GM21423 (cell line): Measurements from ENCODE around the gene SRRT.

ENCODE experiments used
- ATAC-seq: cut with Tn5 transposase; IDR thresholded peaks from one replicate; pipeline ENCODE4 v1.9.1; 2021; ENCODE audit warnings: mild to moderate bottlenecking, moderate library complexity; ENCODE audit not compliant: unreplicated experiment

The SRRT gene

DNA sequence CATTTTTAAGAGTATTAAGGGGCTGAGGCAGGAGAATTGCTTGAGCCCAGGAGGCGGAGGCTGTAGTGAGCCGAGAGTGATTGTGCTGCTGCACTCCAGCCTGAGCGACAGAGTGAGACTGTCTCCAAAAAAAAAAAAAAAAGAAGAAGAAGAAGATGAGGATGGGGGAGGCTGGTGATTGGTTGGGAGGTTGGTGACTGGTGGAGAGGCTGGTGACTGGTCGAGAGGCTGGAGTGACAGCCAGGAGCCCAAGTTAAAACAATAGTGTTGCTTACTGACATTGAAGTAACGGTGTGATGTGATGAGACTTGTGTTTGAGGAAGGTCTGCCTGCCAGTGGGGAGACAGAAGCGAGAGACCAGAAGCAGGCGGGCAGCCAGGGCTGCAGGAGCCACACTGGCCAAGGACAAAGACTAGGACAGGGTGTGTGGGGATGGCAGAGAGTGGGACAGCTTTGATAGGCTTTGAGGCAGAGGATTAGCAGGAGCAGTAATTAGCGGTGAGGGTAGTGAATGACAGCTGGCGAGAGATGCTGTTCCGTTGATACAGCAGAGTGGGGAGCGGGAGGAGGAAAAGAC, 4.9 kb downstream of the SRRT start:
- ATAC-seq, result no peak

DNA sequence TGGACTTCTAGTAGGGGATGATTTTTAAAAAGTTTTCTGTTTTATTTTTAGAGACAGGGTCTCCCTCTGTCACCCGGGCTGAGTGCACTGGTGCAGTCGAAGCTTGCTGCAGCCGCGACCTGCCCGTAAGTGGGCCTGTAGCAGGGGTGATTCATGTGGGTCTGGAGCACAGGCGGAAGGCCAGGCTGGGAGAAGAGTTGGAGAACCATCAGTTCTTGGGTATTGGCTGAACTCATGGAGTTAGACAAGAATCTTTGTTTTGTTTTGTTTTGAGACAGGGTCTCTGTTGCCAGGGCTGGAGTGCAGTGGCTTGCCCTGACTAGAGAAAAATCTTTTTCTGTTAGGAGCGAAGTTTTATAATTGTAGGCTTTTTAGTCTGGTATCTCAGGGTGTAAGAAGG, 5.7 kb downstream of the SRRT start:
- no peak for ATAC-seq

DNA sequence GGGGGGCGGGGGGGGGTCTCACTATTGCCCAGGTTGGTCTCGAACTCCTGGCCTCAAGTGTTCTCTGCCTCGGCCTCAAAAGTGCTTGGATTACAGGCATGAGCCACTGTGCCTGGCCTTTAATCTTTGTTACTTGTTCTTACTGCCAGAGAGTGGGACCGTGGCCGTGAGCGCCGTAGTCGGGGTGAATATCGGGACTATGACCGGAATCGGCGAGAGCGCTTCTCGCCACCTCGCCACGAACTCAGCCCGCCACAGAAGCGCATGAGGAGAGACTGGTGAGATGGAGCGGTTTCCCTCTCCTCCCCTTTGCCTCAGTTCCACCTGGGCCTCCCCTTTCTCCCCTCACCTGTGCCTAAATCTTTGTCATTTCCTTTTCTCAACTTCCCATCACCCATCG, 6.2 kb downstream of the SRRT start:
- no peak for ATAC-seq

DNA sequence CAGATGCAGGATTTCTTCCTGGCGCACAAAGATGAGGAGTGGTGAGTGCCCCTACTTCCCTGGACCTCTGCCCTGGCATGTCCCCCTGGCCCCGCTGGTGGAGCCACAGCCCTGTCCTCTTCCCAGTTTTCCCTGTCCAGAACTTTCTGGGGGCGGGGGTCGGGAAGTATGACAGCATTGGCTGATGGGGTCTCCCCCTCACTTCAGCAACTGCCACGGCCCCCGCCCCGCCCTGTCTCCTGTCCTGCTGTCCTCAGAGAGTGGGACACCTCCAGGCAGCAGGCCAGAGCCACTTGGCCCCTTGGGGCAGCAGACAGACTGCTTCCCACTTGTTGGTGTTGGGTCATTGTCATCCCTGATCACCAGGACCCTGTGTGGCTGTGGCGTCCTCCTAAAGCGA, 7.3 kb downstream of the SRRT start:
- no peak for ATAC-seq

DNA sequence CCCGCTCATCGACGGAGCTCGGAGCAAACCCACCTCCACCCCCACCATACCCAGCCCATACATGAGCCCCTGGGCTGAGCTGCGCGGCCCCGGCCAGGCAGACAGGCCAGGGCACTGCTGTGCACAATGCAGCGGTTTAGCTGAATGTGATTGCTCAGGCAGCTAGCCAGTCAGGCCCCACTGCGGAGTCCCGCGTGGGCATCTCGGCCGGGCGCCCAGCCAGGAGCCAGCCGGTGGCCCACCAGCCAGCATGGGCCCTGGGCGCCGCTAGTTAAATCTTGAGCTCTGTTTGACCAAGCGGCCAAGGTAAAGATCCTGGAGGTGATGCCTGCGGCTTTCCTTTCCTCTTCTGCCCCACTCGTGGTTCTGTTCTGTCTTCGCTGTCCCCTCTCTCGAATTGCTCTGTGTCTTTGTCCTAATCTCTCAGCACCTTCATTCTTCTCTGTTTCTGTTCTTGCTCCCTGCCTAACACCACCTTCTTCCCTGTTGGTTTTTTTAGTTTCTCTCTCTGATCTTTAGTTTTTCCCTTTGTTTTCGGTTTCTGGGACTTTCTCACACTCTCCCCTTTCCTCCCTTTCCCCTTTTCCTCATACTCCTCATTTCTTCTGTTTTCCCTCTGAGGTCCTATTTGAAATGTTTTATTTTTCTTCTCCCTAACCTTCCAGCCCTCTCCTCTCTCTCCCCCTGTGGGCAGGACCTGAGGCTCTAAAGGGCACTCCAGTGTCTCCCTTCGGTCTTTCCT, 8.1 kb downstream of the SRRT start:
- no peak for ATAC-seq

DNA sequence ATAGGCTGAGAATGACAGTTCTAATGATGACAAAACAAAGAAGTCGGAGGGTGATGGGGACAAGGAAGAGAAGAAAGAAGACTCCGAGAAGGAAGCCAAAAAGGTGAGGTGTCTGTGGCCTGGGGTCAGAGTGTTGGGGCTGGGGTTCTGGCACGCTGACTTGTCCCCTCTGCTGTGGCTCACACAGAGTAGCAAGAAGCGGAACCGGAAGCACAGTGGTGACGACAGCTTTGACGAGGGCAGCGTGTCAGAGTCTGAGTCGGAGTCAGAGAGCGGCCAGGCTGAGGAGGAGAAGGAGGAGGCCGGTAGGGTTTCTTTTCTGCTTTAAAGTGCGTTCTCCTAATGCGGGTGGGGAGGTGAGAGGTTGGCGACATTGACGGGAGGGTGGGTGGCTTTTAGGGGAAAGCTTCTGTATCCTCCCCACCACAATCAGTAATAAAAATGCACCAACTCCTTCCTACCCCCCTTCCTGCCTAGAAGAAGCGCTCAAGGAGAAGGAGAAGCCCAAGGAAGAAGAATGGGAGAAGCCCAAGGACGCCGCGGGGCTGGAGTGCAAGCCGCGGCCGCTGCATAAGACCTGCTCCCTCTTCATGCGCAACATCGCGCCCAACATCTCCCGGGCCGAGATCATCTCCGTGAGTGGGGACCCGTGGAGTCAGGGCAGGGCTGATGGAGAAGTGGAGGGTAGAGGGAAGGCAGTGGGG, 10.0 kb downstream of the SRRT start:
- ATAC-seq, result no peak

DNA sequence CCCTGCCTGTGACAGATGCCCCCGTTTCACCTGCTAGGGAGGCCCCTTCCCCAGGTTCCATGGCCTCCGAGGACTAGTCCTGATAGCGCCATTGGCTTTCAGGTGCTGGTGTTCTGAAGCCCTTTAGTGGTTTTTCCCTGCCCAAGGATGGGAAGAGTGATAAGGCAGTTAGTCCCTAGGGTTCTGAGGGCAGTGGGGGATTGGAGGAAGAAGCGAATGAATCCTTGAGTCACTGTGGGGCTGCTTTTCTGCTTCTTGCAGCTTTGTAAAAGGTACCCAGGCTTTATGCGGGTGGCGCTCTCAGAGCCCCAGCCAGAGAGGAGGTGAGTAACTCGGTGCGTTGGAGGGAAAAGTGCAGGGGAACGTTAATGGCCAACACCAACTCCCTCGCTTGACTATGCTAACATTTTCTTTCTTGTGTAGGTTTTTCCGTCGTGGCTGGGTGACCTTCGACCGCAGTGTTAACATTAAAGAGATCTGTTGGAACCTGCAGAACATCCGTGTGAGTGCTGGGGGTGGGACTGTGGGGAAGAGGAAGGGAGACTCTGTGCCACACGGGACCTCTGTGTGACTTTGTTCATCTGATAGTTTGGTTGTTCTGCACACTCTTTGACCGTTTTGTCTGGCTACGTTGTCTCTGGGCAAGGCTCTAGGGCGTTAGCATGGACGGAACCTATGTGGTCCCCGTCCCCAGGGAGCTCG, 10.7 kb downstream of the SRRT start:
- no peak for ATAC-seq

DNA sequence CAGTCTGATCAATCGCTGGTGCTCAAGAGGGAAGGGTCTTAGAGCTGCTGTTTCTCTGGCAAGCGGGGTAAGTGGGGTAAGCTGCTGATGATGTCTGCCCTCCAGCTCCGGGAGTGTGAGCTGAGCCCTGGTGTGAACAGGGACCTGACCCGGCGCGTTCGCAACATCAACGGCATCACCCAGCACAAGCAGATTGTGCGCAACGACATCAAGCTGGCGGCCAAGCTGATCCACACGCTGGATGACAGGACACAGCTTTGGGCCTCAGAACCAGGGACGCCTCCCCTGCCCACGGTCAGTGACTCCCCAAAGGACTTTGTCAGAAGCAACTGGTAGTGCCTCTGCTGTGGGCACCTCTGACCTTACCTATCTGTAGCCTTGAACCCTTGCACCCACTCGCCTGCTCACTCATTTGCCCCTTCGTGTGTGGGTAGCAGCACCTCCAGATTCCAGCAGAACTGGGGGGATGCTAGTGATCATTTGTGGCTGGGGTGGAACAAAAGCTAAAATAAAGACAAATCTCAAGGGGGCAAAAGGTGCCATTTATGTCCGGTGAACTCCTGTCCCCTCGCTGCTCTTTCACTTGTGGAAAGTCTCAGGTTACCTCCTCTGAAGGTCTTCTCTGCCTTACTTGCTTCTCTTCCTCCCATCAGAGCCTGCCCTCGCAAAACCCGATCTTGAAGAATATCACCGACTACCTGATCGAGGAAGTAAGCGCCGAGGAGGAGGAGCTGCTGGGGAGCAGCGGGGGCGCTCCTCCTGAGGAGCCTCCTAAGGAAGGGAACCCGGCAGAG, 11.4 kb downstream of the SRRT start:
- no peak for ATAC-seq

DNA sequence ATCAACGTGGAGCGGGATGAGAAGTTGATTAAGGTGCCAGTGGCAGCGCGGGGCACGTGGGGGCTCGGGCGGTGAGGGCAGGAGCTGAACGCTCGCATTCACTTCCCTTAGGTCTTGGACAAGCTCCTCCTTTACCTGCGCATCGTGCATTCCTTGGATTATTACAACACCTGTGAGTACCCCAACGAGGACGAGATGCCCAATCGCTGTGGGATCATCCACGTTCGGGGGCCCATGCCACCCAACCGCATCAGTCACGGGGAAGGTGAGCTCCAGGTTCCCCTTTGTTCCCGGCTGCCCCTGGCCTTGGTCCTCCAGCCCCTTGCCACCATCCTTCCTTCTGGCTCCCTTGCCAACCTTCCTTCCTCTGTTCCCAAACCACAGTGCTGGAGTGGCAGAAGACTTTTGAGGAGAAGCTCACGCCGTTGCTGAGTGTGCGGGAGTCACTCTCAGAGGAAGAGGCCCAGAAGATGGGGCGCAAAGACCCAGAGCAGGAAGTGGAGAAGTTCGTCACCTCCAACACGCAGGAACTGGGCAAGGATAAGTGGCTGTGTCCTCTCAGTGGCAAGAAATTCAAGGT, 12.1 kb downstream of the SRRT start:
- no peak for ATAC-seq

DNA sequence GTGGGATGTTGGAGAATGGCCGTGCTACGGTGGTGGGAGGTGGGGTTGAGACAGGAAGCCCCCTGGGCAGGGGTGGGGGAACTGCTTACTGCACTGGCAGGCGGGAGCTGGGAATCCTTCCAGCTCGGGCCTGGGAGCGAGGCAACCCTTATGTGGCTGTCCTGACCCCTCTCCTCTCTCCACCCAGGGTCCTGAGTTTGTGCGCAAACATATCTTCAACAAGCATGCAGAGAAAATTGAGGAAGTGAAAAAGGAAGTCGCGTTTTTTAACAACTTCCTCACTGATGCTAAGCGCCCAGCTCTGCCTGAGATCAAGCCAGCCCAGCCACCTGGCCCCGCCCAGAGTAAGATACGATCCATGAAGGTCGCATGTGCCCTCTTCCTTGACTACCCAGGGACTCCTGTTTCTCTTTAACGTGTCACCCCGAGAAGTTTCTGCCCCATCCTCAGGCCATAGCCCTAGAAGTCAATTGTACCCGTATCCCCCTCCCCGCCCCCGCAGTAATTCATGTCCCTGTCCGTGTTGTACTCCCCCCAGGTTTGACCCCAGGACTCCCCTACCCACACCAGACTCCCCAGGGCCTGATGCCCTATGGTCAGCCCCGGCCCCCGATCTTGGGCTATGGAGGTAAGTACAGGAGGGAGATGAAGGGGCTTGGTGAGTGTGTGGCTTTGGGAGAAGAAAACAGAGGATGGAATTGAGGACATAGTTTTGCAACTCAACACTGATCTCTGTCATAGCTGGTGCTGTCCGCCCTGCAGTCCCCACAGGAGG, 12.8 kb downstream of the SRRT start:
- ATAC-seq, result peak; percentile 43

DNA sequence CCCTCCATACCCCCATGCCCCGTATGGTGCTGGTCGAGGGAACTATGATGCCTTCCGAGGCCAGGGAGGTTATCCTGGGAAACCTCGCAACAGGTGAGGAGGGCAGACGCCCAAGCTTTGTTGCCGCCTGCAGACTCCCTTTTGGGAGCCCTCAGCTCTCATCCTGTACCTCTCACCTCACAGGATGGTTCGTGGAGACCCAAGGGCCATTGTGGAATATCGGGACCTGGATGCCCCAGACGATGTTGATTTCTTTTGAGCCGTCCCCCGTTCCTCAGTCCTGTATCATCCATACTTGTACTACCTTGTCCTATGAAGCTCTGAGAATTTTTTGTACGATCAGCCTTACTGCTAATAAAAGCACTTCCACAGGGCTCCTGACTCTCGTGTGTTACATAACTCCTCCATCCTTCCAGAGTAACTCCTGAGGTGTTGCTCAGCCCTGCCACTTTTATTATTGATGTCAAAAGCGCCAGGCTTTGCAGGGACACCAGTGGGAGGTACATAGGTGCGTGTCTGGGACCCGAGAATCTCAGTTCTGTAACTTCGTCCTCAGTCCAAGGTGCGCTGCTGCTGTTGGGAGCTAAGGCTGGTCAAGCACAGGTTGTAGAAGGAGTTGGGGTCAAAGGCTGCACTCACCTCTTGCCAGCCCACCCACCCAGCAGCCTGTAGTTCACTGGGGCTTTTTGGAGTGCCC, 13.5 kb downstream of the SRRT start:
- no peak for ATAC-seq

DNA sequence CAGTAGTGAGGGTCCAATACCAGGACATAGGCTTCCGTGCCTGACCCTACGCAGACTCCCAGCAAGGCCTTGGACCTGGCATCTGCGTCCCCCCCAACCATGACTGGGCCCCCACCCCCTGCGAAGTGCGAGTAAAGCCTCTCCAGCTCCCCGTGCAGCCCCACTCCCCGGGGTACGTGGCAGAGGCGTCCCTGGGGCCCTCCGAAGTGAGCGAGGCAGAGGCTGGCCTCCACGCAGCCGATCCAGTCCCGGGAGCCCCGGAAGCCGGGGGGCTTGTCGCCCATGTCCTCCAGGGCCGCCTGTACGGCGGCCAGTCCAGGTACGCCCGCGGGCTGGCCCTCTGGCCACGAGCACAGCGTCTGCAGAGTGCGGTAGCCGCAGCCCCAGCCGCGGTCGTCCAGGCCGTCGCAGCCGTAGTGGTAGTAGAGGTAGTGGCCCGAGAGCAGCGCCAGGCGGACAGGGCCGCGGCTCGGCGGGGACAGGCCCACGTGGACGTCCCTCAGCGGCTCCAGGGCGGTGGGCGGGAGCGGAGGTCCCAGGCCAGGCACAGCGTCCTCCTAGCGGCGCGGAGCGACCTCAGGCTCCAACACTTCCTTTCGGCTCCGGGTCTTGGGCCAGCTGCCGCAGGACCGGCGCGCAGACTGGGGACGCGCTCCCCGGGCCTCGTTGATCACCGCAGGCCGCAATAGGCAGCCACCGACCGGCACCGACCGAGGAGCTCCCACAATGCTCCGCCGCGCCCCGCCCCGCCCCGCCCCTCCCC, 14.3 kb downstream of the SRRT start, which contains the start of gene UFSP1:
TSS of gene UFSP1 (minus strand) at position 728 of the 763 bp plus-strand sequence. CDS start at position 284, 444 bp downstream.
- peak; percentile 35 for ATAC-seq

DNA sequence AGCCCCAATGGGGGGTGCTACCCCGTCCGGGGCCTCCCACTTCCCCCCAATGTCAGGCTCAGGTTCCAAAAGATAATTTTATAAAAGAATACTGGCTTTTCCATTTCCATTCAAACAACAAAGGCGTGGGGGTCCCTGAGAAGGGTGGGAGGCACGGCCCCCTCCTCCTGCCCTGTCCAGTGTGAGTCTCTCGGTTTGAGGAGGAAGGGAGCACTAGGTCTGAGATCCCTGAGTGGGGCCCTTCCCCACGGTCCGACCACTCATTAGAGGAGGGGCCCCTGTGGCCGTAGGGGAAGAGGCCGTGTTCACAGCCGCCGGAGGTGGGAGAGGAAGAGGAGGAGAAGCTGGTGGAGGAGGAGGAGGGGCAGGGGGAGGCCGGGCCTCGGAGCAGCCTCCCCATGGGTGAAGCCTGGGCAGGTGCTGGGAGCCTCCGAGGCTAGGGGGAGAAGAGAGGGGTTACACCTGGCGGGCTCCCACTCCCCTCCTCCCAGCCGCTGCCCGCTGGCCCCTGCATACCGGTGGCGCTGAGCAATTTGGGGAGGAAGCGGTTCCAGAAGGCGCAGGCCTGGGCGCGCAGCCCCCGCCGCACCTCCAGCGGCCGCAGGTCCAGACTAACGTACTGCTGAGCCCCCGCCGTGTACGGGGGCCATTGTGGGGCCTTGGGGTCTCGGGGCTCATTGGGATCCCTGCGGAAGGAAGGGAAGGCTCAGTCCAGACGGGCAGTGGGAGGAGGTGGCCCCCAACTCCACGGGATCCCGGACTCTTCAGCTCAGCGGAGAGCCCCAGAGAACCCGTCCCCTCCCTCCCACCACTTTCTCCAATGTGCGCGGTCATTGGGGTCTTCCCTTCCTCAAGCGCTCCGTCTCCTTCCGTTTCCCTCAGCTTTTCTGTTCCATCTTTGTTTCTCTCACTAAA, 16.0 kb downstream of the SRRT start:
- ATAC-seq, result no peak

DNA sequence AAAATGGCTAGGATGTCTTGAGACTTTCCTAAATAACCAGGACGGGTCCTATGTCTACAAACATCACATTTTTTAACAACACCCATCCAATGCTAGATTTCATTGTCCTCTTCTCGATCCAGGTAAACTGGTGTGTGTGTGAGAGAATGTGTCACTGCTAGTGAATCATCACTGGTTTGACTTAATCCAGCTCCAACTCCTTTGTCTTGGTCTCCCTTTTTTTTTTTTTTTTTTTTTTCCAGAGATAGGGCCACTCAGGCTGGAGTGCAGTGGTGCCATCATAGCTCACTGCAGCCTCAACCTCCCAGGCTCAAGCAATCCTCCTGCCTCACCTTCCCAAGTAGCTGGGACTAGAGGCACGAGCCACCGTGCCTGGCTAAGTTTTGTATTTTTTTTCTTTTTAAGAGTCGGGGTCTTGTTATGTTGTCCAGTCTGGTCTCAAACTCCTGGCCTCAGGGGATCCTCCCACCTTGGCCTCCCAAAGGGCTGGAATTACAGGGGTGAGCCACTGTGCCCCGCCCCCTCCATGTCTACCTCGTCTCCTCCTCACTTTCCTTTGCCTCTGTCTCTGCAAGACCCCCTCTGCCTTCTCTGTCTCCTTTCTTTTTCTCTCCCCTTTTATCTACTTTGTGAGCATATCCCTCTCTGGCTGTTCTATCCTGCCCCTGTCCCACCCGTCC, 16.8 kb downstream of the SRRT start:
- ATAC-seq, result no peak

DNA sequence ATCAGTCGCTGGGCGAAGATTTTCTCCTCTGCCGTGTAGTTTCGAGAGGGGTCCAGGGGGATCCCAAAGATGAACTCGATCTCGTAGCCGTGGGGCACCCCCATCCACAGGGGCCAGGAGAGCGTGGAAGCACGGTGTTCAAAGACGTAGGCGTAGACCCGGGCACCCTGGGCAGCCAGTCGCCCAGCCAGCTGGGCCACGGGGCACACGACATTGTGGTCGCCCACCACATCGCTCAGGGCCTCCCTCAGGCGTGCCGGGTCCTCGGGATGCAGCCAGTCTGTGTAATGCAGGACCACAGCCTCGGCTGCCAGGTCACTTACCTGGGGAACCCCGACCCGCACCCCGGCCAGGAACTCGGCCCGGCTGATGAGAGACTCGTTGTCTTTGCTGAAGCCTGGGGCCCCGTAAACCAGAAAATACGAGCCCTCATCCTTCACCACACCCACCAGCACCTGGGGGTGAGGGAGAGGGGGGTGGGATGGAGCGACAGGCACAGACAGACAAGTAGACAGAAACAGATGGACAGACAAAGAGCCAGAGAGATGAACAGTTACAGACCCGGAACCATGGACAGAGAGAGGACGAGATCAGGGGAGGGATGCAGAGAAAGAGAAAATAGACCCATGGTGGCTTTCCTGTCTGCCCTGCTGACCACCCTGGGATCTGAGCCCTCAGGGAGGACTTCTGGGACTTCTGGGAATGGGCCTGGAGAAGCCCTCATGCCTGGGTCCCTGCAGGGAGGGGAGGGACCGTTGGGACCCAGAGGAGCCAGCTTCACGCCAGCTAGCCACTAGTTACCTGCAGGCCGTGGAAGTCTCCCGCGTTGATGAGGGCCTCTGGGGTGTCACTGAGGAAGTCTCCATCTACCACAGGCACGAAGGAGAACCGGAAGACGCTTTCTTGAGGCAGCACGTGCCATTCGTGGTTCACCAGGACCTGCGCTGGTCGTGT, 17.7 kb downstream of the SRRT start:
- ATAC-seq, result no peak
